ENCODE results near the gene GBF1. TPM values are rescaled to one million over a fixed set of nuclear protein-coding genes. Genes with fewer than 3 reads are reported as not detected.

The GBF1 gene
- total and polyA plus RNA-seq, 8 donors = 5.7 to 47.3 (median 21.9) TPM

DNA sequence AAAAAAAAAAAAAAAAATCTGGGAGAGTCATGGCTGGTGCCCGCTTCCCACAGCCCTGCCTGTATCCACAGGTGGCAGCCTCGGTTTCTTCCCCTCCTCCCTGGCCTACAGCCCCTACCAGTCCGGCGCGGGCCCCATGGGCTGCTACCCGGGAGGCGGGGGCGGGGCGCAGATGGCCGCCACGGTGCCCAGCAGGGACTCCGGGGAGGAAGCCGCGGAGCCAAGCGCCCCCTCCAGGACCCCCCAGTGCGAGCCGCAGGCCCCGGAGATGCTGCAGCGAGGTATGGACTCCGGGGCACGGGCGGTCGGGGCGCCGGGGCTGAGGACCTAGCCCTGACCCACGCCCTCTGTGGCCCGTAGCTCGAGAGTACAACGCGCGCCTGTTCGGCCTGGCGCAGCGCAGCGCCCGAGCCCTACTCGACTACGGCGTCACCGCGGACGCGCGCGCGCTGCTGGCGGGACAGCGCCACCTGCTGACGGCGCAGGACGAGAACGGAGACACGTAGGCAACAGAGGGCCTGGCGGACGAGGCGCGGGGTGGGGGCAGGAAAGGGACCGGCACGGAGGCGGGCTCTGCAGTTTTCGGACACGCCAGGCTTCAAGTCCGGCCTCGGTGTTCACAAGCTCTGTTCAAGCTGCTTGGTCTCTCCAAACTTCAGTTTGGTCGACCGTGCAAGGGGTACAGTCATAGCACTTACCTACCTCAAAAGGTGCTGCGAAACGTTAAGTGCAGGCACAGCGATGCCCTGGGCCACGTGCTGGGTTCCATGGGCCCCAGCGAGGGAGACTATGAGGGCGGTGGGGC lies 154.1 kb downstream of the GBF1 start:
- intact Hi-C loops (cut with DNase I; ENCODE audit: low total_unique reads) = no loop called here
- Histone ChIP-seq H3K36me3 (peaks cover 18 to 60% (median 55%) of the 10 kb centered on the region in 4 donors), H3K4me1 (peaks cover 27 to 74% (median 60%) of the 10 kb centered on the region in 4 donors), H3K4me3 (peak overlapping the region; percentile 55 to 66 (median 59)), H3K27me3 (no peaks in the 10 kb centered on the region), H3K27ac (peak overlapping the region; percentile 88 to 98 (median 92)), H3K9me3 (no peaks in the 10 kb centered on the region)
- TF ChIP-seq POLR2A (IDR thresholded peaks at IDR 0.05) (peak in 1 of 4 donors; percentile 29), POLR2AphosphoS5 (IDR thresholded peaks at IDR 0.05) (peak; percentile 88 to 97 (median 91)), EP300 (IDR thresholded peaks at IDR 0.05) (no peak)
- TF ChIP-seq, protein P1, sequence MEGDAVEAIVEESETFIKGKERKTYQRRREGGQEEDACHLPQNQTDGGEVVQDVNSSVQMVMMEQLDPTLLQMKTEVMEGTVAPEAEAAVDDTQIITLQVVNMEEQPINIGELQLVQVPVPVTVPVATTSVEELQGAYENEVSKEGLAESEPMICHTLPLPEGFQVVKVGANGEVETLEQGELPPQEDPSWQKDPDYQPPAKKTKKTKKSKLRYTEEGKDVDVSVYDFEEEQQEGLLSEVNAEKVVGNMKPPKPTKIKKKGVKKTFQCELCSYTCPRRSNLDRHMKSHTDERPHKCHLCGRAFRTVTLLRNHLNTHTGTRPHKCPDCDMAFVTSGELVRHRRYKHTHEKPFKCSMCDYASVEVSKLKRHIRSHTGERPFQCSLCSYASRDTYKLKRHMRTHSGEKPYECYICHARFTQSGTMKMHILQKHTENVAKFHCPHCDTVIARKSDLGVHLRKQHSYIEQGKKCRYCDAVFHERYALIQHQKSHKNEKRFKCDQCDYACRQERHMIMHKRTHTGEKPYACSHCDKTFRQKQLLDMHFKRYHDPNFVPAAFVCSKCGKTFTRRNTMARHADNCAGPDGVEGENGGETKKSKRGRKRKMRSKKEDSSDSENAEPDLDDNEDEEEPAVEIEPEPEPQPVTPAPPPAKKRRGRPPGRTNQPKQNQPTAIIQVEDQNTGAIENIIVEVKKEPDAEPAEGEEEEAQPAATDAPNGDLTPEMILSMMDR (IDR thresholded peaks at IDR 0.05) = peak in 5 of 7 experiments; percentile 91 to 95 (median 92)
- 3 to 11% (median 3%) methylated on average over 12 to 72 of the region's 72 CpGs for WGBS, 5 donors
- DNase-seq = peak; percentile 93 to 97

DNA sequence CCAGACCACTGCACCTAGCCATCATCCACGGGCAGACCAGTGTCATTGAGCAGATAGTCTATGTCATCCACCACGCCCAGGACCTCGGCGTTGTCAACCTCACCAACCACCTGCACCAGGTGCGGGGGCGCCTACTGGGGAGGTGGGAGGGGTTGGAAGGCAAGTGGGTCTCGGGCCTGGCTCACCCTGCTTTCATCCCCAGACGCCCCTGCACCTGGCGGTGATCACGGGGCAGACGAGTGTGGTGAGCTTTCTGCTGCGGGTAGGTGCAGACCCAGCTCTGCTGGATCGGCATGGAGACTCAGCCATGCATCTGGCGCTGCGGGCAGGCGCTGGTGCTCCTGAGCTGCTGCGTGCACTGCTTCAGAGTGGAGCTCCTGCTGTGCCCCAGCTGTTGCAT lies 154.7 kb downstream of the GBF1 start:
- H3K36me3 ChIP-seq = peaks cover 18 to 60% (median 55%) of the 10 kb centered on the region in 4 donors
- H3K27me3 ChIP-seq = no peaks in the 10 kb centered on the region
- TF ChIP-seq POLR2A (IDR thresholded peaks at IDR 0.05) (no peak), EP300 (IDR thresholded peaks at IDR 0.05) (no peak), POLR2AphosphoS5 (IDR thresholded peaks at IDR 0.05) (no peak)
- TF ChIP-seq, protein P1 (IDR thresholded peaks at IDR 0.05) = no peak
- peak overlapping the region in 4 of 5 donors; percentile 88 to 98 (median 92) for H3K27ac ChIP-seq
- peaks cover 27 to 69% (median 54%) of the 10 kb centered on the region in 4 donors for H3K4me1 ChIP-seq
- no peak for DNase-seq
- intact Hi-C loops (cut with DNase I; ENCODE audit: low total_unique reads) = no loop called here
- H3K4me3 ChIP-seq = peak overlapping the region in 1 of 4 donors; percentile 66
- no peaks in the 10 kb centered on the region for H3K9me3 ChIP-seq
- WGBS, 5 donors = 80 to 92% (median 87%) methylated on average over 13 to 17 of the region's 17 CpGs

- Histone ChIP-seq H3K36me3 (peaks cover 18 to 60% (median 55%) of the 10 kb centered on the region in 4 donors), H3K27me3 (peaks cover 0 to 5% (median 0%) of the 10 kb centered on the region in 3 donors), H3K4me1 (peaks cover 27 to 74% (median 54%) of the 10 kb centered on the region in 4 donors), H3K4me3 (no peak overlapping the region), H3K9me3 (no peaks in the 10 kb centered on the region), H3K27ac (peak overlapping the region in 1 of 5 donors; percentile 98)
- TF ChIP-seq EP300 (IDR thresholded peaks at IDR 0.05) (no peak), POLR2A (IDR thresholded peaks at IDR 0.05) (no peak), POLR2AphosphoS5 (IDR thresholded peaks at IDR 0.05) (no peak)
- TF ChIP-seq, protein P1 (IDR thresholded peaks at IDR 0.05) = no peak
- 90 to 93% (median 92%) methylated on average over 22 of the region's 22 CpGs for WGBS, 5 donors
- intact Hi-C loops (cut with DNase I; ENCODE audit: low total_unique reads) = no loop called here
- DNase-seq = no peak
Measured at GRCh38 chr10:102400598-102401341, 155.4 kb downstream of the GBF1 start.

DNA sequence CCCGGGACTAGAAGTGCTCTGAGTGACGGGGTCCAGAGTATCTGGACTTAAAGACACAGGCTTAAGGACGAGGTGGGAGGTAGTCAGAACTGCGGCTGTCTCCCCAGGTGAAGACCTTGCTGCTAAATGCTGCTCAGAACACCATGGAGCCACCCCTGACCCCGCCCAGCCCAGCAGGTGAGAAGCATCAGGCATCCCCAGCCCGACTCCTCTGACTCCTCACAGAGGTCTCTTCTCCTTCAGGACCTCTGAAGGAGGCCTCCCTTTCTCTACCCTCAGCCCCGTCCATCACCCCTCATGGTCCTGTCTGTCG lies 156.0 kb downstream of the GBF1 start:
- Histone ChIP-seq H3K9me3 (no peaks in the 10 kb centered on the region), H3K4me3 (no peak overlapping the region), H3K36me3 (peaks cover 18 to 60% (median 55%) of the 10 kb centered on the region in 4 donors), H3K27me3 (peaks cover 0 to 5% (median 0%) of the 10 kb centered on the region in 3 donors), H3K4me1 (peaks cover 23 to 70% (median 49%) of the 10 kb centered on the region in 4 donors), H3K27ac (peak overlapping the region in 1 of 5 donors; percentile 98)
- TF ChIP-seq POLR2AphosphoS5 (IDR thresholded peaks at IDR 0.05) = no peak
- TF ChIP-seq POLR2A (IDR thresholded peaks at IDR 0.05) = no peak
- TF ChIP-seq, protein P1 (IDR thresholded peaks at IDR 0.05) = no peak
- TF ChIP-seq EP300 (IDR thresholded peaks at IDR 0.05) = no peak
- no peak for DNase-seq
- WGBS, 5 donors = 88 to 97% (median 89%) methylated on average over 7 to 8 of the region's 8 CpGs
- intact Hi-C loops (cut with DNase I; ENCODE audit: low total_unique reads) = no loop called here

Data from stomach (tissue), 9 donors.